Lower leg skin (tissue), 4 donors: ENCODE results near the gene PTGDS. TPM values are rescaled to one million over a fixed set of nuclear protein-coding genes. Genes with fewer than 3 reads are reported as not detected.

ENCODE experiments used
- DNase-seq, 2 donors: peaks; one replicate each; pipeline ENCODE4 v3.0.0-alpha.2; 2019; ENCODE audit warnings: low spot score in 2 of 2
- H3K4me3 ChIP-seq: fragments of 200-600 bp; sonication (generic); 2 replicates; pipeline ENCODE4 v1.5.1; 2017; ENCODE audit warnings: mild to moderate bottlenecking, low read depth; ENCODE audit not compliant: poor library complexity, severe bottlenecking
- CTCF ChIP-seq, 3 donors: fragments of 450-650 bp; IDR thresholded peaks; one replicate each; pipeline ENCODE4 v1.5.1; 2016; ENCODE audit warnings: antibody characterized with exemption in 3 of 3, mild to moderate bottlenecking in 3 of 3, moderate library complexity in 2 of 3
- POLR2A ChIP-seq, 2 donors: fragments of 450-650 bp; IDR thresholded peaks; one replicate each; pipeline ENCODE4 v1.6.1; 2016 to 2017; ENCODE audit warnings: antibody characterized with exemption in 2 of 2, mild to moderate bottlenecking in 1 of 2, moderate library complexity in 1 of 2
- WGBS, 2 donors: methylation state at CpG; one replicate each; pipeline ENCODE4 v1.1.5; 2018; 5-methylcytosine and 5-hydroxymethylcytosine counted together
- intact Hi-C: fragments of 100-400 bp; cut with DNase I; formaldehyde crosslinking; loops from one replicate; pipeline ENCODE4 v1.15.0; 2023; ENCODE audit warnings: low total_unique reads
- total RNA-seq, 4 donors: library from RNA; depleted of rRNA; stranded (reverse); fragments of >200 nt; gene quantifications; one replicate each; pipeline ENCODE4 v1.1.0, GENCODE V29; 2016

The PTGDS gene
- total RNA-seq, 4 donors from 2014 or later = 9.7 to 75.3 (median 14.8) TPM

- no peak overlapping the region for H3K4me3 ChIP-seq
- DNase-seq = no peak
- TF ChIP-seq POLR2A (IDR thresholded peaks at IDR 0.05) (no peak), CTCF (IDR thresholded peaks at IDR 0.05) (no peak)
- intact Hi-C loops = no loop called here
- 51 to 55% methylated on average over 23 to 29 of the region's 29 CpGs for WGBS, 2 donors
Measured at GRCh38 chr9:136984464-136985026, 7.2 kb downstream of the PTGDS start.

GRCh38 chr9:136985027-136985602 is 7.8 kb downstream of the PTGDS start:
- no peak overlapping the region for H3K4me3 ChIP-seq
- intact Hi-C loops = no loop called here
- 15 to 17% methylated on average over 21 to 24 of the region's 48 CpGs for WGBS, 2 donors
- no peak for TF ChIP-seq POLR2A (IDR thresholded peaks at IDR 0.05)
- DNase-seq = no peak

- DNase-seq = no peak
- no peak overlapping the region for H3K4me3 ChIP-seq
- no peak for TF ChIP-seq POLR2A (IDR thresholded peaks at IDR 0.05)
- TF ChIP-seq CTCF (IDR thresholded peaks at IDR 0.05) = no peak
- intact Hi-C loops = no loop called here
- 25 to 32% methylated on average over 10 to 33 of the region's 33 CpGs for WGBS, 2 donors
Measured at GRCh38 chr9:136985853-136986252, 8.5 kb downstream of the PTGDS start.

- WGBS, 2 donors = 96 to 97% methylated on average over 4 of the region's 4 CpGs
- TF ChIP-seq CTCF (IDR thresholded peaks at IDR 0.05) (no peak), POLR2A (IDR thresholded peaks at IDR 0.05) (no peak)
- no peak overlapping the region for H3K4me3 ChIP-seq
- intact Hi-C loops = no loop called here
- no peak for DNase-seq
Measured at GRCh38 chr9:136988872-136989271, 11.6 kb downstream of the PTGDS start.

- DNase-seq = no peak
- 76 to 82% methylated on average over 10 of the region's 10 CpGs for WGBS, 2 donors
- no peak overlapping the region for H3K4me3 ChIP-seq
- intact Hi-C loops = no loop called here
- TF ChIP-seq CTCF (IDR thresholded peaks at IDR 0.05) = no peak
- no peak for TF ChIP-seq POLR2A (IDR thresholded peaks at IDR 0.05)
Measured at GRCh38 chr9:136990242-136990911, 13.1 kb downstream of the PTGDS start.

GRCh38 chr9:136991993-136992818 is 14.9 kb downstream of the PTGDS start, which contains the start of gene PAXX:
PAXX (plus strand) TSS chr9:136992422; CDS start chr9:136992444, 22 bp downstream.
- peak within 1 kb of the TSS; percentile 47 for H3K4me3 ChIP-seq
- intact Hi-C loops = no loop called here
- WGBS, 2 donors = 1% methylated on average over 30 to 65 of the region's 92 CpGs
- TF ChIP-seq POLR2A (IDR thresholded peaks at IDR 0.05) = no peak
- TF ChIP-seq CTCF (IDR thresholded peaks at IDR 0.05) = no peak
- peak; percentile 86 to 98 for DNase-seq
